WTC11 (cell line): ENCODE results near the gene KIAA1755.

Experiments used
- CBFB ChIP-seq: sonication (generic); formaldehyde crosslinking; IDR thresholded peaks from 2 replicates; pipeline ENCODE4 v1.8.1; 2022; ENCODE audit warnings: mild to moderate bottlenecking, low read depth, missing genetic modification reagents
- CREB1 ChIP-seq: sonication (generic); formaldehyde crosslinking; IDR thresholded peaks from 2 replicates; pipeline ENCODE4 v1.8.0; 2023; ENCODE audit warnings: mild to moderate bottlenecking, missing genetic modification reagents
- E2F1 ChIP-seq: sonication (generic); formaldehyde crosslinking; IDR thresholded peaks from 2 replicates; pipeline ENCODE4 v1.8.0; 2022; ENCODE audit warnings: mild to moderate bottlenecking, missing genetic modification reagents
- ESRRA ChIP-seq: sonication (generic); formaldehyde crosslinking; IDR thresholded peaks from 2 replicates; pipeline ENCODE4 v1.8.1; 2022; ENCODE audit warnings: mild to moderate bottlenecking, missing genetic modification reagents, borderline replicate concordance
- NR1H2 ChIP-seq: sonication (generic); formaldehyde crosslinking; IDR thresholded peaks from 2 replicates; pipeline ENCODE4 v1.9.0; 2021; ENCODE audit warnings: mild to moderate bottlenecking, moderate library complexity, missing genetic modification reagents
- SMAD4 ChIP-seq: sonication (generic); formaldehyde crosslinking; IDR thresholded peaks from 2 replicates; pipeline ENCODE4 v1.8.0; 2022; ENCODE audit warnings: mild to moderate bottlenecking, missing genetic modification reagents
- SP1 ChIP-seq: sonication (generic); formaldehyde crosslinking; conservative IDR thresholded peaks from 2 replicates; pipeline ENCODE4 v1.8.1; 2022; ENCODE audit warnings: missing genetic modification reagents
- ZNF281 ChIP-seq: sonication (generic); formaldehyde crosslinking; IDR thresholded peaks from 2 replicates; pipeline ENCODE4 v1.8.0; 2023; ENCODE audit warnings: mild to moderate bottlenecking, missing genetic modification reagents
- TF ChIP-seq, protein P1 (sequence below): fragments of 200-600 bp; IDR thresholded peaks from 2 replicates; pipeline ENCODE4 v1.8.0; 2022; ENCODE audit warnings: antibody characterized with exemption
- TF ChIP-seq, protein P2 (sequence below): sonication (generic); formaldehyde crosslinking; IDR thresholded peaks from 2 replicates; pipeline ENCODE4 v1.8.1; 2022; ENCODE audit warnings: low read depth, missing genetic modification reagents, borderline replicate concordance
- TF ChIP-seq, protein P3 (sequence below): sonication (generic); formaldehyde crosslinking; IDR thresholded peaks from 2 replicates; pipeline ENCODE4 v1.8.0; 2022; ENCODE audit warnings: mild to moderate bottlenecking, missing genetic modification reagents
- TF ChIP-seq, protein P4 (sequence below): sonication (generic); formaldehyde crosslinking; IDR thresholded peaks from 2 replicates; pipeline ENCODE4 v1.8.1; 2023; ENCODE audit warnings: mild to moderate bottlenecking, missing genetic modification reagents, moderate library complexity

GRCh38 chr20:38181971-38182370 lies 78.6 kb downstream of the KIAA1755 start:
- TF ChIP-seq, protein P1, sequence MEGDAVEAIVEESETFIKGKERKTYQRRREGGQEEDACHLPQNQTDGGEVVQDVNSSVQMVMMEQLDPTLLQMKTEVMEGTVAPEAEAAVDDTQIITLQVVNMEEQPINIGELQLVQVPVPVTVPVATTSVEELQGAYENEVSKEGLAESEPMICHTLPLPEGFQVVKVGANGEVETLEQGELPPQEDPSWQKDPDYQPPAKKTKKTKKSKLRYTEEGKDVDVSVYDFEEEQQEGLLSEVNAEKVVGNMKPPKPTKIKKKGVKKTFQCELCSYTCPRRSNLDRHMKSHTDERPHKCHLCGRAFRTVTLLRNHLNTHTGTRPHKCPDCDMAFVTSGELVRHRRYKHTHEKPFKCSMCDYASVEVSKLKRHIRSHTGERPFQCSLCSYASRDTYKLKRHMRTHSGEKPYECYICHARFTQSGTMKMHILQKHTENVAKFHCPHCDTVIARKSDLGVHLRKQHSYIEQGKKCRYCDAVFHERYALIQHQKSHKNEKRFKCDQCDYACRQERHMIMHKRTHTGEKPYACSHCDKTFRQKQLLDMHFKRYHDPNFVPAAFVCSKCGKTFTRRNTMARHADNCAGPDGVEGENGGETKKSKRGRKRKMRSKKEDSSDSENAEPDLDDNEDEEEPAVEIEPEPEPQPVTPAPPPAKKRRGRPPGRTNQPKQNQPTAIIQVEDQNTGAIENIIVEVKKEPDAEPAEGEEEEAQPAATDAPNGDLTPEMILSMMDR = no peak
- TF ChIP-seq, protein P2, sequence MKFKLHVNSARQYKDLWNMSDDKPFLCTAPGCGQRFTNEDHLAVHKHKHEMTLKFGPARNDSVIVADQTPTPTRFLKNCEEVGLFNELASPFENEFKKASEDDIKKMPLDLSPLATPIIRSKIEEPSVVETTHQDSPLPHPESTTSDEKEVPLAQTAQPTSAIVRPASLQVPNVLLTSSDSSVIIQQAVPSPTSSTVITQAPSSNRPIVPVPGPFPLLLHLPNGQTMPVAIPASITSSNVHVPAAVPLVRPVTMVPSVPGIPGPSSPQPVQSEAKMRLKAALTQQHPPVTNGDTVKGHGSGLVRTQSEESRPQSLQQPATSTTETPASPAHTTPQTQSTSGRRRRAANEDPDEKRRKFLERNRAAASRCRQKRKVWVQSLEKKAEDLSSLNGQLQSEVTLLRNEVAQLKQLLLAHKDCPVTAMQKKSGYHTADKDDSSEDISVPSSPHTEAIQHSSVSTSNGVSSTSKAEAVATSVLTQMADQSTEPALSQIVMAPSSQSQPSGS (CRISPR knock-in tag) = no peak
- TF ChIP-seq CBFB (CRISPR knock-in tag) (no peak), CREB1 (CRISPR knock-in tag) (no peak), E2F1 (no peak), NR1H2 (CRISPR knock-in tag) (no peak), ESRRA (CRISPR knock-in tag) (no peak), SP1 (CRISPR knock-in tag) (no peak), SMAD4 (CRISPR knock-in tag) (no peak), ZNF281 (CRISPR knock-in tag) (no peak)
- TF ChIP-seq, protein P3, sequence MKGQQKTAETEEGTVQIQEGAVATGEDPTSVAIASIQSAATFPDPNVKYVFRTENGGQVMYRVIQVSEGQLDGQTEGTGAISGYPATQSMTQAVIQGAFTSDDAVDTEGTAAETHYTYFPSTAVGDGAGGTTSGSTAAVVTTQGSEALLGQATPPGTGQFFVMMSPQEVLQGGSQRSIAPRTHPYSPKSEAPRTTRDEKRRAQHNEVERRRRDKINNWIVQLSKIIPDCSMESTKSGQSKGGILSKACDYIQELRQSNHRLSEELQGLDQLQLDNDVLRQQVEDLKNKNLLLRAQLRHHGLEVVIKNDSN (CRISPR knock-in tag) = no peak
- TF ChIP-seq, protein P4, sequence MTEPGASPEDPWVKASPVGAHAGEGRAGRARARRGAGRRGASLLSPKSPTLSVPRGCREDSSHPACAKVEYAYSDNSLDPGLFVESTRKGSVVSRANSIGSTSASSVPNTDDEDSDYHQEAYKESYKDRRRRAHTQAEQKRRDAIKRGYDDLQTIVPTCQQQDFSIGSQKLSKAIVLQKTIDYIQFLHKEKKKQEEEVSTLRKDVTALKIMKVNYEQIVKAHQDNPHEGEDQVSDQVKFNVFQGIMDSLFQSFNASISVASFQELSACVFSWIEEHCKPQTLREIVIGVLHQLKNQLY (CRISPR knock-in tag) = no peak
